Keratinocyte (primary cell): ENCODE results near the gene GBP4.

Experiments
- EZH2 ChIP-seq: IDR thresholded peaks from one replicate; pipeline ENCODE4 v1.6.1; 2012; ENCODE audit warnings: inconsistent platforms, mild to moderate bottlenecking, low read length, moderate library complexity
- TF ChIP-seq, protein P1 (sequence below), 3 experiments: IDR thresholded peaks in 1 of 3; conservative IDR thresholded peaks in 1 of 3; optimal IDR thresholded peaks in 1 of 3; 2 replicates in 2 of 3; 3 replicates in 1 of 3; pipeline versions ENCODE3 to v1.5.1; 2011; ENCODE audit warnings: low read length in 3 of 3, mild to moderate bottlenecking in 3 of 3, moderate library complexity in 2 of 3, control low read depth in 1 of 3, inconsistent platforms in 1 of 3; ENCODE audit not compliant: insufficient read depth in 2 of 3; ENCODE audit errors: extremely low read depth in 1 of 3

DNA sequence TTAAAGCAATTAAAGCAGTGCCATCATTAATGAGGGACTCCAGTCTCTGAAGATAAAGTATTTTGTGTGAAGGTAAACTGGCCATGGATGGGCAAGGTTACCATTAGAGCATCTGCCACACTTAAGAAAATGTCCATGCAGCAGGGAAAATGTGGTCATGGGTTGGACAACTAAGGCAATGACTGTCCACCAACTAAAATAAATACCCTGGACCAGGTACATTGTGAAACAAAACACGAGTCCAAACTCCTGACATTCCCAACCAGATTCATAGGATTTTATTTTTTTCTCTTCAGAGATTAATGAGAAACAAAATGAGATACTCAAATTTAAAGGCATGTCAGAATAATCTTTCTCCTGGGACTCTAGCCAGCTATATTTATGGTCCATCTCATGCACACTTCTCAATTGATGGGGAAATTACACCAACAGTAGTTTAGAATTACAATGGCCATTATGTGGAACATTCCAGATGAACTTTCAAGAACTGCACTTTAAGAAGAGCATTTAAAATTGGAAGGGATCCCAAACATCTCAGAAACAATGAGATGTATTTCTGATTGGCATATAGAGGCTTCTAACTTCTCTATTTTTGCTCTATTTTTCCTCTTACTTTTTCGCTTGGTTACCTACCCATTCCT lies 31.0 kb downstream of the GBP4 start:
- TF ChIP-seq, protein P1, sequence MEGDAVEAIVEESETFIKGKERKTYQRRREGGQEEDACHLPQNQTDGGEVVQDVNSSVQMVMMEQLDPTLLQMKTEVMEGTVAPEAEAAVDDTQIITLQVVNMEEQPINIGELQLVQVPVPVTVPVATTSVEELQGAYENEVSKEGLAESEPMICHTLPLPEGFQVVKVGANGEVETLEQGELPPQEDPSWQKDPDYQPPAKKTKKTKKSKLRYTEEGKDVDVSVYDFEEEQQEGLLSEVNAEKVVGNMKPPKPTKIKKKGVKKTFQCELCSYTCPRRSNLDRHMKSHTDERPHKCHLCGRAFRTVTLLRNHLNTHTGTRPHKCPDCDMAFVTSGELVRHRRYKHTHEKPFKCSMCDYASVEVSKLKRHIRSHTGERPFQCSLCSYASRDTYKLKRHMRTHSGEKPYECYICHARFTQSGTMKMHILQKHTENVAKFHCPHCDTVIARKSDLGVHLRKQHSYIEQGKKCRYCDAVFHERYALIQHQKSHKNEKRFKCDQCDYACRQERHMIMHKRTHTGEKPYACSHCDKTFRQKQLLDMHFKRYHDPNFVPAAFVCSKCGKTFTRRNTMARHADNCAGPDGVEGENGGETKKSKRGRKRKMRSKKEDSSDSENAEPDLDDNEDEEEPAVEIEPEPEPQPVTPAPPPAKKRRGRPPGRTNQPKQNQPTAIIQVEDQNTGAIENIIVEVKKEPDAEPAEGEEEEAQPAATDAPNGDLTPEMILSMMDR (optimal IDR thresholded peaks at IDR 0.05 in 1 of 3, IDR thresholded peaks at IDR 0.05 in 1 of 3, conservative IDR thresholded peaks at IDR 0.05 in 1 of 3; ENCODE audit: extremely low read depth in 1 of 3, insufficient read depth in 2 of 3, low read length in 3 of 3) = no peak
- no peak for TF ChIP-seq EZH2
